Lung (tissue), 12 donors: ENCODE data around the gene CCDC149. TPM values are rescaled to one million over a fixed set of nuclear protein-coding genes. Genes with fewer than 3 reads are reported as not detected.

Experiments
- ATAC-seq: fragments of 200-7000 bp; cut with Tn5 transposase; one replicate; pipeline ENCODE4 v1.9.1; 2020; ENCODE audit warnings: moderate number of reproducible peaks; ENCODE audit not compliant: insufficient read depth, low FRiP score
- DNase-seq, 3 donors: peaks; one replicate each; pipeline ENCODE4 v3.0.0-alpha.2; 2013 to 2017
- H3K27ac ChIP-seq, 2 donors: one replicate each; pipeline ENCODE4 v1.5.1; 2013; ENCODE audit warnings: mild to moderate bottlenecking in 2 of 2, moderate library complexity in 2 of 2, control low read depth in 1 of 2, inconsistent platforms in 1 of 2, low read depth in 1 of 2, low read length in 1 of 2
- H3K27me3 ChIP-seq, 3 donors: one replicate each; pipeline ENCODE4 v1.5.1; 2013; ENCODE audit warnings: low read length in 2 of 3; ENCODE audit not compliant: control insufficient read depth in 3 of 3, insufficient read depth in 3 of 3
- H3K36me3 ChIP-seq, 4 donors: one replicate each; pipeline ENCODE4 v1.5.1; 2013; ENCODE audit warnings: low read length in 4 of 4, mild to moderate bottlenecking in 1 of 4, moderate library complexity in 1 of 4; ENCODE audit not compliant: control insufficient read depth in 4 of 4, insufficient read depth in 4 of 4
- H3K4me1 ChIP-seq, 5 donors: one replicate each; pipeline ENCODE4 v1.5.1; 2013; ENCODE audit warnings: low read length in 5 of 5, mild to moderate bottlenecking in 2 of 5, moderate library complexity in 1 of 5; ENCODE audit not compliant: control insufficient read depth in 5 of 5, insufficient read depth in 5 of 5
- H3K4me3 ChIP-seq: one replicate; pipeline ENCODE4 v1.5.1; 2013; ENCODE audit warnings: mild to moderate bottlenecking, control low read depth, moderate library complexity
- H3K9ac ChIP-seq, 2 donors: one replicate each; pipeline ENCODE4 v1.5.1; 2013; ENCODE audit warnings: low read length in 2 of 2, control low read depth in 1 of 2; ENCODE audit not compliant: insufficient read depth in 1 of 2
- H3K9me3 ChIP-seq, 4 donors: one replicate each; pipeline ENCODE4 v1.5.1; 2013; ENCODE audit warnings: low read length in 3 of 4, mild to moderate bottlenecking in 1 of 4, moderate library complexity in 1 of 4; ENCODE audit not compliant: control insufficient read depth in 4 of 4, insufficient read depth in 3 of 4
- WGBS, 2 donors: extraction: QIAGEN DNeasy Blood & Tissue Kit; methylation state at CpG; one replicate each; pipeline ENCODE4 v1.1.7; 2013; 5-methylcytosine and 5-hydroxymethylcytosine counted together
- polyA plus RNA-seq, 2 donors: library from polyadenylated mRNA; stranded (reverse); fragments of 200-250 nt; gene quantifications; one replicate each; pipeline ENCODE4 v1.2.1, GENCODE V29; 2013
- total RNA-seq, 2 donors: library from RNA; depleted of rRNA in 1 of 2; stranded (reverse); fragments of >200 nt in 1 of 2; gene quantifications; one replicate each; pipeline ENCODE4 v1.2.1, GENCODE V29; 2014 to 2021
- TF ChIP-seq, protein P1 (sequence below): IDR thresholded peaks from 2 replicates; pipeline ENCODE4 v1.5.1; 2012; ENCODE audit warnings: mild to moderate bottlenecking; ENCODE audit errors: control extremely low read depth, extremely low read depth
- donor health status: control.
- donor health status: control.
- donor health status: Bipolar disorder and iron deficiency.
- donor health status: healthy.
- donor health status: DM: yes; HTN: yes; CAD: no.

Gene CCDC149
- total and polyA plus RNA-seq, 4 donors: 8.6 to 21.4 (median 17.1) TPM

DNA sequence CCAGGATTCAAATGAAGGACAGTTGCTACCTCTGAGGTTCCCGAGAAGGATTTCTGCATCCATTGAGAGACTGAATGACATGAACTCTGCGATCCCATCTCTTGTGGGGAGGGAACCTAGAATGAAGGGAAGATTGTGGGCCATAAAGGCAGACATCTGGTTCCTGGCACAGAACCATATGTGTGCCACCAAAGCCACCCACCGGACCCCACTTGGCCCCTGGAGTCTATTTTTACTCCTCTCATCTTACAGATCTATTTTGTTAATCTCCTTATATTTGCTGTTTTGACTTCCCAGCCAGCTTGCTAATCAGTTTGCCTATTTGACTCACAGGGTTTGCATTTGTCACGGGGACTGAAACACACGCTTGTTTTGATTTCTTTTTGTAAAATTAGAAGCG lies 110.2 kb downstream of the CCDC149 start:
- H3K27ac ChIP-seq: no peak overlapping the region
- H3K4me3 ChIP-seq: no peak overlapping the region
- H3K4me1 ChIP-seq: peaks cover 0 to 40% (median 16%) of the 10 kb centered on the region in 5 donors
- no peak overlapping the region for H3K9ac ChIP-seq
- TF ChIP-seq, protein P1, sequence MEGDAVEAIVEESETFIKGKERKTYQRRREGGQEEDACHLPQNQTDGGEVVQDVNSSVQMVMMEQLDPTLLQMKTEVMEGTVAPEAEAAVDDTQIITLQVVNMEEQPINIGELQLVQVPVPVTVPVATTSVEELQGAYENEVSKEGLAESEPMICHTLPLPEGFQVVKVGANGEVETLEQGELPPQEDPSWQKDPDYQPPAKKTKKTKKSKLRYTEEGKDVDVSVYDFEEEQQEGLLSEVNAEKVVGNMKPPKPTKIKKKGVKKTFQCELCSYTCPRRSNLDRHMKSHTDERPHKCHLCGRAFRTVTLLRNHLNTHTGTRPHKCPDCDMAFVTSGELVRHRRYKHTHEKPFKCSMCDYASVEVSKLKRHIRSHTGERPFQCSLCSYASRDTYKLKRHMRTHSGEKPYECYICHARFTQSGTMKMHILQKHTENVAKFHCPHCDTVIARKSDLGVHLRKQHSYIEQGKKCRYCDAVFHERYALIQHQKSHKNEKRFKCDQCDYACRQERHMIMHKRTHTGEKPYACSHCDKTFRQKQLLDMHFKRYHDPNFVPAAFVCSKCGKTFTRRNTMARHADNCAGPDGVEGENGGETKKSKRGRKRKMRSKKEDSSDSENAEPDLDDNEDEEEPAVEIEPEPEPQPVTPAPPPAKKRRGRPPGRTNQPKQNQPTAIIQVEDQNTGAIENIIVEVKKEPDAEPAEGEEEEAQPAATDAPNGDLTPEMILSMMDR: no peak
- H3K36me3 ChIP-seq: no peaks in the 10 kb centered on the region
- H3K9me3 ChIP-seq: peaks cover 0 to 7% (median 0%) of the 10 kb centered on the region in 4 donors
- peaks cover 0 to 29% (median 0%) of the 10 kb centered on the region in 3 donors for H3K27me3 ChIP-seq
- WGBS, 2 donors: 89 to 92% methylated on average over 6 of the region's 6 CpGs
- ATAC-seq: no peak
- no peak for DNase-seq

DNA sequence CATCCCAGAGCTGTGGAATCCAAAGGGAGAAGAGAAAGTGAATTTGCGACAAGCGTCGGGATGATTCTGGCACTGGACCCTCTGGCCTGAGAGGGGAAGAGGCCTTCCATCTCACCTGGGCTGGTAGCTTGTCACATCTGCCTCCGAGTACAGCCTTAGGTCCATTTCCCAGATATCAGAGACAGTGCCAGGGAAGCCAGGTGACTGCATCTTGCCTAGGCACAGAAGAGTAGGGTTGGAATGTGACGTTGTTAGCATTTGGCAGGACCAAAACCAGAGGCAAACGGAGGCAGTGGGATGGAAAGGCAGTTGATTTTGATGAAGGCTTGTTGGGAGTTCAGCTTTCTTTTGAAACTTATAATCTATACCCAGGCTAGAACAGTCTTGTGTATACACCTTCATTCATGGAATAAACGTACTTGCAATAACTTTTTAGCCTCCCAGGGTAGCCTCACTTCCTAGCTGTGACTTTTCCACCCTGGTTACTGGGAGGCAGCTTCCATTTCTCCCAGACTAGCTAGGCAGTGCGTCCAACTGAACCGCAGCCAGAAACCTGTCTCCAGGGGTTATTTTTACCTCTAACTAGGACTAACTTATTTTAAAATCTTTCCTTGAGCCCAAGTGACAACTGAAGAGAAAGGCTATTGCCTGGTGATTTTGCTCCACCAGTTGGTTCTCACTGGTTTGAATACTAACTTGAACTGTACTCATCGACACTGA lies 111.5 kb downstream of the CCDC149 start:
- H3K27ac ChIP-seq: no peak overlapping the region

DNA sequence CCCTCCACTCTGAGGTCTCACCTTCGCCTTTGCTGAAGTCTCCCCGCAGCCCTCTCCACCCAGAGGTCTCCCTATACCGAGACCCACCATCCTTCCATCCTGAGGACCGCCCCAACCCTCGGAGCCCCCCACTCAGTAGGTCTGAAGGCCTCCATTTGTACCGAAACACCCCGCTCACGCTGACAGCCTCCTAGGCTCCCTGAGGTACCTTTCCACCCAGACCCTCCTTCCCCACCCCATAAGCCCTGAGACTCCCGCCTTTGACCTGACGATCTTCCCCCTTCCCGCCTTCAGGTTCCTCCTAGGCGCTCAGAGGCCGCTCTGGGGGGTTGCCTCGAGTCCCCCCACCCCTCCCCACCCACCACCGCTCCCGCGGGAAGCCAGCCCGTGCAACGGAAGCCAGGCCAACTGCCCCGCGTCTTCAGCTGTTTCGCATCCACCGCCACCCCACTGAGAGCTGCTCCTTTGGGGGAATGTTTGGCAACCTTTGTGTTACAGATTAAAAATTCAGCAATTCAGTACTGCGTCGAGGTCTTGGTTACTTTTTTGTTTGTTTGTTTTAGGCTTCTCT lies 112.4 kb downstream of the CCDC149 start:
- H3K27ac ChIP-seq: peak overlapping the region in 1 of 2 donors; percentile 55
- H3K4me3 ChIP-seq: no peak overlapping the region
- 11 to 23% methylated on average over 24 to 25 of the region's 25 CpGs for WGBS, 2 donors
- H3K9me3 ChIP-seq: peaks cover 0 to 7% (median 0%) of the 10 kb centered on the region in 4 donors
- no peak for ATAC-seq
- H3K4me1 ChIP-seq: peaks cover 0 to 46% (median 18%) of the 10 kb centered on the region in 5 donors
- peak overlapping the region in 1 of 2 donors; percentile 67 for H3K9ac ChIP-seq
- H3K36me3 ChIP-seq: no peaks in the 10 kb centered on the region
- TF ChIP-seq, protein P1: no peak
- H3K27me3 ChIP-seq: peaks cover 0 to 29% (median 0%) of the 10 kb centered on the region in 3 donors
- DNase-seq: peak; percentile 91 to 95 (median 92)

More for the DNA sequence above, 111.5 kb downstream of the CCDC149 start:
- TF ChIP-seq, protein P1: no peak
- H3K9me3 ChIP-seq: peaks cover 0 to 7% (median 0%) of the 10 kb centered on the region in 4 donors
- H3K9ac ChIP-seq: peak overlapping the region in 1 of 2 donors; percentile 67
- peaks cover 0 to 29% (median 0%) of the 10 kb centered on the region in 3 donors for H3K27me3 ChIP-seq
- ATAC-seq (no peak), DNase-seq (no peak)
- peaks cover 0 to 40% (median 16%) of the 10 kb centered on the region in 5 donors for H3K4me1 ChIP-seq
- no peak overlapping the region for H3K4me3 ChIP-seq
- H3K36me3 ChIP-seq: no peaks in the 10 kb centered on the region
- WGBS, 2 donors: 78 to 91% methylated on average over 10 of the region's 10 CpGs
